OCI-M1 (cell line): ENCODE data around the gene TMEM140.
A peak's percentile ranks its signal among the peaks of the same experiment; 100 is the strongest.
"Not testable (repeated sequence)": the region's sequence is repeated elsewhere in the genome, so short reads cannot be mapped to it uniquely, and the experiment has no call there.

Source experiments
- DNase-seq: peaks from one replicate; lab custom pipeline; 2025; lab: John Stamatoyannopoulos, UW

The TMEM140 gene

DNA sequence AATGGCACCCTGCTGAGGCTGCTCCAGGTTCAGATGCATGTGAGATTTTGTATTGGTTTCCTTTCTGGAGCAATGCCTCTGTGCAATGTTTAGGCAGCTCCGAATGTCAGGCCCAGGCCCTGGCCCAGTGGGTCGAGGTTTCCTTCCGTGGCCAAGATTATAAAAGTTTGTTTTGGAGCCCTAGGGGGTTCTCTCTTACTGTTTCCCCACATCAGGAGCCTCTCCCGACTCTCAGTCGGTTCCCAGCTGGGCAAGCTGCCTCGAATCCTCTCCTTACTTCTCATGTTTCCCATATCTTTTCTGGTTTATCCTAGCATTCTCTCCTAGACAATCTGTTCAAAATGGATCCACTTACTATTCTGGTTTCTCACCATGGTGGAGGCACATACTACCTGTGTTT, 11.0 kb downstream of the TMEM140 start:
- DNase-seq = no peak

DNA sequence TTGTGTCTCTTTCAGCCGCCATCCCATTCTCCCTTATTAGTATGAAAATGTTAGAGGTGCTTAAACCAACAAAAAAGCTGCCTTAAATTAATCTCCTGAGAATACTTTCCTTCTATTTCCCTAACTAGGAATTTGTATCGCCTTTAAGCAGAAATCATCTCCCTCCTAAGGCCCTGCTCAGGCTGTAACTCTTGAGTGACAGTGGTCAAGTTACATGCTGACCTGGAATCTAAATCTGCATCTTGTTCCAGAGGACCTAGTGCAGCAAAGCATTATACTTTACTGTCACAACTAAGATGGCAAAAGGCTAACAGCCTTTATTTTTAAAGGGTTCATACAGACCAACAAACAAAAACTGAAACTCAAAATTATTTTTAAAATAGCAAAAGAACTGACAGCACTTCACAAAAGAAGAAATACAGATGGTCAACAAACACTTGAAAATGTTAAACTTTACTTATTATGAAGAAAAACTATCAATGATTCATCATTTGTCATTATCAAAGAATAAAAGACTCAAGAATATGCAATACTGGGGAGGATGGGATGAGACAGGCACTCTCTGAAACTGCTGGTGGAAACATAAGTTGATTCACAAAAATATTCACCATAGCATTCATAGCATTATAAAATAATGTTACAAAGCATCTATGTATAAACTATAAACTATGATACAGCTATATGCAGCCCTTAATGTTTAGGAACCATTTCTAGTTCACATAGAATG, 11.7 kb downstream of the TMEM140 start:
- peak; percentile 34 for DNase-seq

DNA sequence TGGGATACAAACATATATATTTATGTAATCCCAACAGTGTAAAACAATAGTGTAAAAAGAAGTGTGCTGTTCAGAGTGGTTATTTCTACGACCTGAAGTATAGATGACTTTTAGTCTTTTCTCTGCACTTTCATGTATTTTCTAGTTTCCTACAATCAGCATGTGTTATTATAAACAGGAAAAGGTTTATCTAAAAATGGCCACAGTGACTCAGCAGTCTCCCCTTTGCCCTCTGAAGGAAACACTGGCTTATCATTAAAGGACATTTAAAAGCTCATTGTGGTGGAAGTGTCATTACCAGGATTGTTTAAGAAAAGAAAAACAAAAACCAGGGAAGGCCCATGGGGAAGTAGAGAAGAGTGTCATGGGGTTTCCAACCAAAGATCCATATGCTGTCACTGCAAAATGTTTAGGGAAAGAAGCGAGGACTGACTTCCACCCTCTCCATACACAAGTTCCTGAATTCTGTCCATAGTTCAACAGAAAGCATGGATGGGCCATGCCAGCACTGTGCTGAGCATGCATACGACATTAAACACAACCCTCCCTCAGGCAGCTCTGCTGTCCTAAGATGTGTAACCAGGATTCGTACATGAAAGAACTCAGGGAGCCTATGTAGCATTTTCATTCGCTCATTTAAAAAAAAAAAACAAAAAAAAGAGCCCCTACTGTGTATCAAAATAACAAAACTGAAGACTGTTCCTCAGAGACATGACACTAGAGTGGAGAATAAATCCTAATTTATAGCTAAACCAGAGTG, 12.4 kb downstream of the TMEM140 start:
- DNase-seq = peak; percentile 80

DNA sequence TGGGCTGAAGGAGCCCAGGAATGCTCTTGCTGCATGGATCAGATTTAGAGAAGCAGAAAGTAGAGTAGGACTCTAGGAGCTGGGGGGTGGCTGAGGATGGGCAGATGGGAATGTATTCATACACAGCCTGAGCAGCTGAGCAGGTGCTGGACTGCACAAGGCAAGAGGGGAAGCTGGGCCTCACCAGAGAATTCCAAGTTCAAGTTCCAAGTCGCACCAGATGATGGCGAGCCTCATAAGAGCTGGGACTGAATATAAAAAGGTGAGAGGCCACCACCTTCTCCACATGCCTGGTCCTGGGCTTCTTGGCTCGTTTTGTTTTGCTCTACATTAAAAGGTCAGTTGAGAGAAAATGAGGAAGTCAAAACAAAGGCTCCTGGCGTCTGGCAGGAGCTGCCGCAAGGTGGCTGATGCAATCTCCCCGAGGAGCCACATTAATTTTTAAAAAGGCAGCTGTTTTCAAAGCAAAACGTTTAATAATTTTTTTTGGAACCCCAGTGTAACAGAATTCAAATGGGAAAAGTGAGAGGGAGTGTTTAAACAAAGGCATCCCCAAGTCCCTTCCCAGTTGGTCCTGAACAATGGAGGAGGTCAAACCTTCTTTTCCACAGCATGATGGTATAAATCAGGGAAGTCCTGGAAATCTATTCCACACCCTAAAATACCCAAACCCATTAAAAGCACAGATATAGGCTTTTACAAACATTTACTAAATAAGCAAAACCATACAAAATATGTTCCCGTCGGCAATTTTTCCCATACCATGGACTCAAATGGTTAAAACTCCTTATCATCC, 13.2 kb downstream of the TMEM140 start:
- peak; percentile 80 for DNase-seq

DNA sequence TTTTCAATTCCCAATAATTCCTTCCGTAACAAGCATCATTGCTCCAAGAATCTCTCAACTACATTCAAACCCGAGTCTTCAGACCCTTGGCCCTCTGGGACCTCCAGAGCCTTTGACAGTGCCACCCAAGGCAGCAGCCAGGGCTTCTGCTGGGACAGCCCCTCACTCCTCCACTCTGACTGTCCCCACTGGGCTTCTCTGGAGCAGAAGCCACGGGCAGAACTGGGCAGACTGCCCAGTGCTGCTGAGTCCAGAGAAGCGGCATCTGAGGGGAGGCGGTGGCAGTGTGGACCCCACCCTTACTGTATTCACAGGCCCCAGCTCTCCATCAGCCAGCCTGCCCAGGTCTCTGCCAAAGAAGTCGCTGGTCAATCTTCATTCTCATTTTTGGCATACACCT, 13.8 kb downstream of the TMEM140 start:
- no peak for DNase-seq

DNA sequence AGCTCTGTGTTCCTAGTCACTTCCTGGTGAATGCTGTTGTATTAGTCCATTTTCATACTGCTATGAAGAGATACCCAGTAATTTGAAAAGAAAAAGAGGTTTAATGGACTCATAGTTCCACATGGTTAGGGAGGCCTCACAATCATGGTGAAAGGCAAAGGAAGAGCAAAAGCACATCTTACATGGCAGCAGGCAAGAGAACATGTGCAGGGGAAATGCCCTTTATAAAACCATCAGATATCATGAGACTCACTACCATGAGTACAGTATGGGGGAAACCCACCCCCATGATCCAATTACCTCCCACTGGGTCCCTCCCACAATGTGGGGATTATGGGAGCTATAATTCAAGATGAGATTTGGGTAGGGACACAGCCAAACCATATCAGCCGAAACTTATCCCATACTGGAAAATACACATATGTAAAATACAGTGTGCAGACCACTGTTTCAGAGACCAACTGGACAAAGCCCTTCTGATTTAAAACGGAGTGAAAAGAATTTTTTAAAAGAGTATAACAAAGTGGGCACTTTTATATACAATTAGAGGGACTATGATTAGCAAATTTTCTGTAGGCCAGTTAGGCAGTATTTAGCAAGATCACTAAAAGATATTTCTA, 14.6 kb downstream of the TMEM140 start:
- peak; percentile 26 for DNase-seq

DNA sequence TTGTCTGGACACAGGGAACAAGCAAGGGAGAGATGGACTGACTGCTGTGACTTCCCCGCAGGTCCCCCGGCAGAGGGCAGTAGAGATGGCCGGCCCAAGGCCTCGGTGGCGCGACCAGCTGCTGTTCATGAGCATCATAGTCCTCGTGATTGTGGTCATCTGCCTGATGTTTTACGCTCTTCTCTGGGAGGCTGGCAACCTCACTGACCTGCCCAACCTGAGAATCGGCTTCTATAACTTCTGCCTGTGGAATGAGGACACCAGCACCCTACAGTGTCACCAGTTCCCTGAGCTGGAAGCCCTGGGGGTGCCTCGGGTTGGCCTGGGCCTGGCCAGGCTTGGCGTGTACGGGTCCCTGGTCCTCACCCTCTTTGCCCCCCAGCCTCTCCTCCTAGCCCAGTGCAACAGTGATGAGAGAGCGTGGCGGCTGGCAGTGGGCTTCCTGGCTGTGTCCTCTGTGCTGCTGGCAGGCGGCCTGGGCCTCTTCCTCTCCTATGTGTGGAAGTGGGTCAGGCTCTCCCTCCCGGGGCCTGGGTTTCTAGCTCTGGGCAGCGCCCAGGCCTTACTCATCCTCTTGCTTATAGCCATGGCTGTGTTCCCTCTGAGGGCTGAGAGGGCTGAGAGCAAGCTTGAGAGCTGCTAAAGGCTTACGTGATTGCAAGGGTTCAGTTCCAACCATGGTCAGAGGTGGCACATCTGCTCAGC, 16.6 kb downstream of the TMEM140 start:
- no peak for DNase-seq

DNA sequence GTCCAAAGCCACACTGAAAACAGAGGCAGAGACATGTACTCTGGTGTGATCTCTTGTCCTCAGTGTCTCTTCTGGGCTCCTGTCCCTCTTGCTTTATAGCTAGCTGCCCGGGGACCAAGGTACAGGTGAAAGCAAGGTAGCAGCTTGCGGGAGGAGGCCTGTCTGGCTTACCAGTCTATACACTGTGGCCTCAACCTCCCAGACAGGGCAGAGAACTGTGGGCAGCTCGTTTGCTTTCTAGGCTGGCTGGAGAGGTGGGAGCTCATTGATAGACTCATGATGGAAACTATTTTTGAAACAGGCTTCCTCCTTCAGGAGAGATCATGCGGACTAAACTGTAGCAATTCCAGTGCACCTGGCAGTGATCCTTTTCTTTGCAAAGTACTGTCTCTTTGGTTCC, 18.0 kb downstream of the TMEM140 start:
- DNase-seq = no peak

DNA sequence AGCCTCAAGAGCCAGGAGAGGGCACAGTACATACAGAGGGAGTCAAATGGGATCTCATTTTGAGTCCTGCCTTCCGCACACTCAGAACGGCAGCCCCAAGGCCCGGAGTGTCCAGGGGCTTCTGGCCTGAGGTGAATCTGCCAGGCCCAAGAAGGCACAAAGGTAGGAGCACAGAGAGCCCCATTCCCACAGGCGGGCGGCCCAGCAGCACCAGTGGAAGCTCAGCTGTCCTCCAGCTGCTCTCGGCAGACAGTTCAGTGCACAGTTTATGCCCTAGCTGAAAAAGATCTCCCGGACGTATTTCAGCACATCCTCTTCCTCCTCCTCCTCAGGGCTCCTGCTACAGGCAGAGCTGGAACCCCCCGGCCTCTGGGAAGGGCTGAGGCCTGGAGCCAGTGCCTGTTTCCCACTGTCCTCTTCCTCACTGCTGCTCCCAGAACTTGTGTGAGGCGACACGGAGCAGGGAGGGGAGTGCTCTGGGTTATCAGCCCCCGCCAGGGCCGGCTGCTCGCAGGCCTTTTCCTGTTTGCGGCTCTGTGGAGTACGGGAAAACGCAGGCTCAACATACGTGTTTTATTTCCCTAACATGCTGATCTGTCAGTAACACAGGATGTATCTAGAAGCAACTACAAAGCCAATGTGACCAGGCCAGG, 18.6 kb downstream of the TMEM140 start:
- no peak for DNase-seq

DNA sequence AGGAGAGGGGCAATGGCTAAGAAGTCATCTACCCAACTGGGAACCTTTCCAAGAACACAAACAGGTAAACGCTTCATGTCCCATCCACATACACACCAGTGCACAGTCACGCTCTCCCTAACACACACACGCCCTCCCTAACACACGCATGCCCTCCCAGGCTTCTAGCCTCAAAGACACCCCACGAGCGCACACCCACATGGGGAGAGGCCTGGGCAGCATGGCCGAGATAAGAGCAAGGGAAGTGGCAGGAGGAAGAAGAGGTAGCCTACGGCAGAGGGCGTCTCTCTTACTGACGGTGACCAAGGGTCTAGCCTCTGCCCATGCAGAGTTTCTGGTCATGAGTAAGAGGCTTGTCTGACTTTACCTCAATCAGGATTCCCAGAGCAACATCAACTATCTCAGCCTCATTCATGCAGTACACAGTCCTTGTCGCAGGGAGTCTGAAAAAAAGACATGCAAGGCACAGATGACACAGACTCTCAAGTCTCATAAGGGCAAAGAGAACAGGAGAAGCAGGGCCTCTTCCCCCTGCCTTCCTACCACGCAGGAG, 19.6 kb downstream of the TMEM140 start:
- no peak for DNase-seq

DNA sequence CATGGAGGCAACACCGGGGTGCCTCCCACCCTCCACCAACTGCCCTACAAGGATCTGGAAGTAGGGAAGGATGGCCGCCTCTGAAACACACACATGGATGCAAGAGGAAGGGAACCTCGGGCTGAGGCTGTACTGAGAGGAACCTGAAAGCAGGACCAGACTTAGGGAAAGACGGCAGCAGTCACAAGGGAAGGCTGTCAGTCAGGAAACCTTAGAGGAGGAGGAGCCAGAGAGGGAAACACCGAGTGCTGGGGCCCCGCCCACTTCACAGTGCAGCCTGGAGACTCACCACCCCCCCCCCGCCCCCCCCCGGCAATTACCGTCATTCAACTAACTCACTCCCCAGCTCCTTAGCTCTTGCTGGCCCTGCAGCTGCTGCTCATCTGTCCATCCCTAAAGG, 20.1 kb downstream of the TMEM140 start:
- no peak for DNase-seq

DNA sequence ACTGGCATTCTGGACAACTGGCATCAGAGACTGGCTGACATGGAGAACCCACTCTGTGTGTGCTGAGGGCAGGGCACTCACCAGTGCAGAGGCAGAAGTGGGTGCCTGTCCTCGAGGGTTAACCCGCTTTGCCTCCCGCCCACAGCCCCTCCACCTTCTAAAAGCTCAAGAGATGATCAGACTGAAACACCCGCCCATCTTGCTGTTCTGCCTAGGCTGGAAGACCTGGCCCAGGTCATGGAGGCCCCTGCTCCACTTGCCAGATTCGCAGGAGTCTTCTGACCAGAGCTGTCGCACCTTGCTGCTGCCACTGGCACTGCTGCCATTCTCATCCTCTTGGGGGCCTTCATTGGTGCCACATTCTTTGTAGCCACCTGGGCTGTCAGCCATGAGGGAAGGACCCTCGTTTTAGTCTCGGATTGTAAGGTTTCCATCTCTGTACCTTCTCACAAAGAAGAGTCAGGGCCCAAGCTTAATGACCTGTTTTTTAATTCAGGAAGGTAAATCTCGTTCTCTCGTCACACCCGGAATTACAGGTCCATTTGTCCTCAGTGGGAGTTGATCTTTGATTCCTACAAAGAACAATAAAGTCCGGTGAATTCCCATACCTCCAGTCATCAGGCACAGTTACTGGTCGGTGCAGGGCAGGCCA, 20.7 kb downstream of the TMEM140 start:
- DNase-seq = no peak

DNA sequence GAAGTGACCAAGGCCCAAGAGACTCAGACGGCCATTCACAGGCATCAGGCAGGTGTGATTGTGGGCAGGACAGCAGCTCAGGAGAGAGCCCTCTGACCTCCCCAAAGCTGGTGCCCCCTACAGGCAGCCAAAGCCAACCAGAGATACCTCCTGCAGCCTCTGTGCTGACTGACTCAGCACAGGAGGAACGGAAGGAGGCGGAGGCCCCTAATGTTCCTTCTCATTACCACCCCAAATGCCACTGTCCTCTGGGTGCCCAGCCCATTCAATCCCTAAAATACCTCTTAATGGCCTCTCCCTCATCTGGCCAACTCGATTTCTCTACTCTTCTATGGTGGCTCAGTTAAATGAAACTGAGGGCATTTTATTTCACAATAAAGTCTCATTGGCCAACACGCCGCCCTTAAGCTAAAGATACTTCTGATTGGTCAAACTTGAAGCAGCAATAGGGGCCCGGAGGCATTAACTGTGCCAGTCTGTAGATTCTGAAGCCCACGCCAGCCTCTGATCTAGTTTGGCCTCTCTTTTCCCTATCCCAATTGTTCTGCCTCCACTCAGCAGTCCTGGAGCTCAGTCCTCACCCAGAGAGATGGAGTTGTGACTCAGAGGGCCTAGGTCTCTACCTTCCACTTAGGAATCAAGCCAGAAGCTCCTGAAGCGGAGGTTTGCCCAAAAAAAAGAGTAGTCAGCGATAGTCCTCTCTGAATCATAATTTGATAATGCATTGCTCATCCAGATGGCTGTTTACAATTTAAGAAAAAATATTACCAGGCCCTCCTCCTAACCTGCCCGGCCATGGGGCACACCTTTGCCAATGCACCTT, 21.5 kb downstream of the TMEM140 start:
- DNase-seq = peak; percentile 38

DNA sequence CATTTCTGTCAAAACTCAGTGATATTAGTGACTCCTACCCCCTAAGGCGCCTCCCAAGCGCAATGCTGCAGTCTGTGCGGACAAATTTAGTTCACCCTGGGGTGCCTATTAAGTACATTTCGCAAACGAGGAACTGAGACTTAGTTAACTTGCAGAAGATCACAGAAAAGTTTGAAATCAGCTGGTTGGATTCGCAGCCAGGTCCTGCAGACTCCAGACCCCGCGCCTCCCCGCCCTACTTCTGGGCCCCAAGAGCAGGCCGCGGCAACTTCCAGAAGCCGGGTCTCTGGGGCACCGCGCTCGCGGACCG, 22.0 kb downstream of the TMEM140 start:
- no peak for DNase-seq

DNA sequence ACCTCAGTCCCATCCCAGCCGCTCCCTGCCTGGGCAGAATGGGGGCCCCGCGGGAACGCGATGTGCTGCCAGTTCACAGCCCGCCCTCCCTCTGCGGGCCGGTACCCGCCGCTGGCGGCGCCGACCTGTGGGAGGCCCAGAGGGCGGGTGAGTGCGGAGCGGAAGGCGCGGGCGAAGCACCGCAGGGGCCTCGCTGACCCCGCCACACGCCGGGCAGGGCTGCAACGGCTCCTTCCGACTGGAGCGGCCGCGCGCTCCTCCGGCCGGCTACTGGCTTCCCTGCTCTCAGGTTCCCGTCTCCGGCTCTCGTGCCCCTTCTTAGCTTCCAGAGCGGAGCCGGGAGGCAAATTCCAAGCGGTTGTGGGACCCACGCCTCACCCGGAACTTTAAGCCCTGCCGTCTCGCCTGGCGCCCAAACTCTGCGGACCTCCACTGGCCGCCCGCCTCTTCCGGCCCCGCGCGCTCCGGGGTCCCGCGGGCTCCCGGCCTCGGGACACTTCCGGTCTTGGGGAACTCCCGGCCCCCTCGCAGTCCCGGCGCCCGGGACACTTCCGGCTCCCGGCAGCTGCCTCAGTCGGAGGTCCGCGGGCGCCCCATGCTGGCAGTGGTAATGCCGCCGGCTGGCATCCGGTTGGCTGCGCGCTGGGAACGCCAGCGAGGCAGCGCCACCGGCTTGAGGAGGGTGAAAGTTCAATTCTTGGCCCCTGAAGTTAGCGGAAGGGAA, 22.6 kb downstream of the TMEM140 start, which contains the start of gene CYREN:
Gene CYREN, minus strand, starts transcription at position 434 of the 724 bp plus-strand sequence. CDS start 1,785 bp downstream, outside the sequence.
- peak; percentile 94 for DNase-seq

DNA sequence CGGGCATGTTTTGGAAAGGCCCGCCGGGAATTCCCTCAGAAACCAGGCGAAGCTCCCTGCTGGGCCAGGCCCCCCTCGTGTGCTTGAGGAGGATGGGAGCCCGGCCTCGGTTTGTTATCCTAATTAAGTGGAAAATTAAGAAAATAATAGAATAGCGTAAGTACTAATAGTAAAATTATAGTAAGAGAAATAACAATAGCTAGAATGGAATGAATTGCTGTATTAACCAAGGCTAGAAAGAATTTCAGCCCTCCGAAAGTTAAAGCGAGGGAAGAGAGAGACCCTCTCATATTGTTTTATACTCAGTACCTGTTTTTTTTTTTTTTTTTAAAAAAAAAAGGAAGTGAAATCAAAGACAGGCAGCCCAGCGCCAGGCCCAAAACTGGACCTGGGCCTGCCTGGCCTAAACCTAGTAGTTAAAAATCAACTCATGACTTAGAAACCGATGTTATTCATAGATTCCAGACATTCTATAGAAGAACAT, 23.2 kb downstream of the TMEM140 start:
- DNase-seq = not testable (repeated sequence)

DNA sequence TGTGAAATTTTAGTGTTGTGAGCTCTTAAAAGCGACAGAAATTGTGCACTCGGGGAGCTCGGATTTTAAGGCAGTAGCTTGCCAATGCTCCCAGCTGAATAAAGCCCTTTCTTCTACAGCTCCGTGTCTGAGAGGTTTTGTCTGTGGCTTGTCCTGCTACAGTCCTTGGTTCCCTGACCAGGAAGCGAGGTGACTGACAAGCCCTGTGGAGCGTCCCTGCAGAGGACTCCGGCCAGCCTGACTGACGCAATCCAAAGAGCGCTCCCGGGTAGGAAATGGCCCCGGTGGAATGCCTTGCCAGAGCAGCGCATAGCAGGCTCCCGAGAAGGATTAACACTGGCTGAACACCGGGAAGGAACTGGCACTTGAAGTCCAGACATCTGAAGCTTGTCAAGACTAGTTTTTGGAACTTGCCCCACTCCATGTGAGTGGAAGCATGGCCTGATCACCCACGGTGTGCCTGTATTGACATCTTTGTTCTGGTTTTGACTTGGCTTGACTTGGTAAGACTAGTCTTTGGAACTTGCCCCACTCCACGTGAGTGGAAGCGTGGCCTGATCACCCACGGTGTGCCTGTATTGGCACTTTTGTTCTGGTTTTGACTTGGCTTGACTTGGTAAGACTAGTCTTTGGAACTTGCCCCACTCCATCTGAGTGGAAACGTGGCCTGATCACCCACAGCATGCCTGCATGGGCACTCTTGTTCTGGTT, 23.9 kb downstream of the TMEM140 start:
- DNase-seq = not testable (repeated sequence)

DNA sequence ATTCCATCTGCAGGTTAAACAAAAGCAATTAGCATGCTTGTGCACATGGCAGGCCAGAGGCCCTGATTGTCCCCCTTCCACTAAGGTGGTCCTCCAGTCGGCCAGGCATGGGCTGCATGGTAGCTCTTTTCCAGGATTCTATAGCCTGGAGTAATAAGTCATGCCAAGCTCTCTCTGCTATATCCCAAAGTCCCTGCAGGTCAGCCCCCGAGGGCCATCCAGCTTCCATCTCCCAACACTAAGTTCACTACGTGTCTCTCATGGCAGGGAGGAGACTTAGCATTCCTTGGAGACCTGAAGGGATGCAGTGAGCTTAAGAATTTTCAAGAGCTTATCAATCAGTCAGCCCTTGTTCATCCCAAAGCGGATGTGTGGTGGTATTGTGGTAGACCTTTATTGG, 26.0 kb downstream of the TMEM140 start:
- DNase-seq = not testable (repeated sequence)
